Natural killer cell (primary cell): ENCODE results near the gene HELLS. TPM values are rescaled to one million over a fixed set of nuclear protein-coding genes. Genes with fewer than 3 reads are reported as not detected.

Experiments
- ATAC-seq, 3 donors: fragments of 150-1000 bp in 2 of 3; fragments of 200-7000 bp in 1 of 3; cut with Tn5 transposase; 1 replicate in 1 of 3; 2 replicates in 2 of 3; pipeline ENCODE4 v1.10.0; 2021; ENCODE audit warnings: mild to moderate bottlenecking in 2 of 3, moderate library complexity in 2 of 3
- DNase-seq, 2 donors: peaks; one replicate each; pipeline versions ENCODE4 v3.0.0 to v3.0.0-alpha.2; 2013 to 2021; ENCODE audit warnings: mixed read lengths in 1 of 2
- H3K27ac ChIP-seq: one replicate; pipeline ENCODE4 v1.5.1; 2013; ENCODE audit warnings: mild to moderate bottlenecking, low read length
- H3K27me3 ChIP-seq: one replicate; pipeline ENCODE4 v1.6.1; 2013; ENCODE audit warnings: low read length; ENCODE audit not compliant: control insufficient read depth, insufficient read depth
- H3K36me3 ChIP-seq: one replicate; pipeline ENCODE4 v1.6.1; 2013; ENCODE audit warnings: low read length; ENCODE audit not compliant: control insufficient read depth, insufficient read depth
- H3K4me1 ChIP-seq: one replicate; pipeline ENCODE4 v1.6.1; 2013; ENCODE audit warnings: low read length; ENCODE audit not compliant: control insufficient read depth, insufficient read depth
- H3K4me3 ChIP-seq: one replicate; pipeline ENCODE4 v1.5.1; 2013; ENCODE audit warnings: low read length
- H3K9me3 ChIP-seq: one replicate; pipeline ENCODE4 v1.6.1; 2013; ENCODE audit warnings: low read length; ENCODE audit not compliant: control insufficient read depth, insufficient read depth
- H3K27ac Mint-ChIP-seq, 2 donors: one replicate each; pipeline ENCODE4 v1.8.0; 2022; ENCODE audit warnings: mild to moderate bottlenecking in 2 of 2, mixed read lengths in 2 of 2, moderate library complexity in 1 of 2
- H3K27me3 Mint-ChIP-seq, 2 donors: one replicate each; pipeline ENCODE4 v1.8.0; 2022; ENCODE audit warnings: low read depth in 2 of 2, mixed read lengths in 2 of 2
- H3K36me3 Mint-ChIP-seq: one replicate; pipeline ENCODE4 v1.8.0; 2022; ENCODE audit warnings: mixed read lengths
- H3K4me1 Mint-ChIP-seq, 2 donors: one replicate each; pipeline ENCODE4 v1.8.0; 2022; ENCODE audit warnings: mixed read lengths in 2 of 2
- H3K4me3 Mint-ChIP-seq: one replicate; pipeline ENCODE4 v1.8.0; 2022; ENCODE audit warnings: mild to moderate bottlenecking, moderate library complexity, mixed read lengths
- H3K9me3 Mint-ChIP-seq, 2 donors: one replicate each; pipeline ENCODE4 v1.8.0; 2022; ENCODE audit warnings: mixed read lengths in 2 of 2
- WGBS: methylation state at CpG from one replicate; pipeline ENCODE4 v1.1.7; 2013; ENCODE audit warnings: missing lambda C conversion rate; ENCODE audit not compliant: insufficient coverage; 5-methylcytosine and 5-hydroxymethylcytosine counted together
- intact Hi-C: fragments of 100-400 bp; cut with micrococcal nuclease; formaldehyde crosslinking; loops from one replicate; pipeline ENCODE4 v1.14.2; 2022
- total RNA-seq, 4 donors: library from RNA; stranded (reverse); fragments of 120-200 nt in 1 of 4; gene quantifications; one replicate each; pipeline versions ENCODE4 v1.2.3 to v1.2.4, GENCODE V29; 2013 to 2022
- TF ChIP-seq, protein P1 (sequence below): fragments of 200-600 bp; IDR thresholded peaks from one replicate; pipeline ENCODE4 v1.8.0; 2022; ENCODE audit warnings: antibody characterized with exemption

Gene HELLS
- total RNA-seq, 3 donors from 2014 or later (not counting 1 experiment from before 2014, with no cell fraction given) = 9.4 to 10.4 (median 10.2) TPM

DNA sequence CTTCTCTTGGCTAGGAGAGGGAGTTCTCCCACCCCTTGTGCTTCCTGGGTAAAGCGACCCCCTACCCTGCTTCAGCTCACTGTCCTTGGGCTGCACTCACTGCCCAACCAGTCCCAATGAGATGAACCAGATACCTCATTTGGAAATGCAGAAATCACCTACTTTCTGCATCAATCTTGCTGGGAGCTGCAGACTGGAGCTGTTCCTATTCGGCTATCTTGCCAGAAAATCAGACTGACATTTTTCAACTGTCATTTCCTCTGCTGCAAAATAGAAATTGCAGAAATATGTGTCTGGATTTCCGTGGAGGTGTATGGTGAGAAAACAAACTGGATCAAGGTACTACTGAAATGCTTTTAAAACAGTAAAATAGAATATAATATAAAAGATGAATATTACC lies 95.0 kb downstream of the HELLS start:
- intact Hi-C loops = no loop called here
- ATAC-seq (no peak), DNase-seq (no peak)
- H3K9me3 Mint-ChIP-seq = peaks cover 4 to 13% of the 10 kb centered on the region in 2 donors
- WGBS = 29% methylated on average over 2 of the region's 3 CpGs
- Histone ChIP-seq H3K4me3 (no peak overlapping the region), H3K27ac (no peak overlapping the region), H3K4me1 (no peaks in the 10 kb centered on the region), H3K27me3 (no peaks in the 10 kb centered on the region), H3K36me3 (no peaks in the 10 kb centered on the region), H3K9me3 (peaks cover 3% of the 10 kb centered on the region)
- TF ChIP-seq, protein P1, sequence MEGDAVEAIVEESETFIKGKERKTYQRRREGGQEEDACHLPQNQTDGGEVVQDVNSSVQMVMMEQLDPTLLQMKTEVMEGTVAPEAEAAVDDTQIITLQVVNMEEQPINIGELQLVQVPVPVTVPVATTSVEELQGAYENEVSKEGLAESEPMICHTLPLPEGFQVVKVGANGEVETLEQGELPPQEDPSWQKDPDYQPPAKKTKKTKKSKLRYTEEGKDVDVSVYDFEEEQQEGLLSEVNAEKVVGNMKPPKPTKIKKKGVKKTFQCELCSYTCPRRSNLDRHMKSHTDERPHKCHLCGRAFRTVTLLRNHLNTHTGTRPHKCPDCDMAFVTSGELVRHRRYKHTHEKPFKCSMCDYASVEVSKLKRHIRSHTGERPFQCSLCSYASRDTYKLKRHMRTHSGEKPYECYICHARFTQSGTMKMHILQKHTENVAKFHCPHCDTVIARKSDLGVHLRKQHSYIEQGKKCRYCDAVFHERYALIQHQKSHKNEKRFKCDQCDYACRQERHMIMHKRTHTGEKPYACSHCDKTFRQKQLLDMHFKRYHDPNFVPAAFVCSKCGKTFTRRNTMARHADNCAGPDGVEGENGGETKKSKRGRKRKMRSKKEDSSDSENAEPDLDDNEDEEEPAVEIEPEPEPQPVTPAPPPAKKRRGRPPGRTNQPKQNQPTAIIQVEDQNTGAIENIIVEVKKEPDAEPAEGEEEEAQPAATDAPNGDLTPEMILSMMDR = no peak
- no peak overlapping the region for H3K27ac Mint-ChIP-seq
- H3K36me3 Mint-ChIP-seq = no peaks in the 10 kb centered on the region
- H3K27me3 Mint-ChIP-seq = no peaks in the 10 kb centered on the region
- H3K4me1 Mint-ChIP-seq = no peaks in the 10 kb centered on the region
- no peak overlapping the region for H3K4me3 Mint-ChIP-seq

DNA sequence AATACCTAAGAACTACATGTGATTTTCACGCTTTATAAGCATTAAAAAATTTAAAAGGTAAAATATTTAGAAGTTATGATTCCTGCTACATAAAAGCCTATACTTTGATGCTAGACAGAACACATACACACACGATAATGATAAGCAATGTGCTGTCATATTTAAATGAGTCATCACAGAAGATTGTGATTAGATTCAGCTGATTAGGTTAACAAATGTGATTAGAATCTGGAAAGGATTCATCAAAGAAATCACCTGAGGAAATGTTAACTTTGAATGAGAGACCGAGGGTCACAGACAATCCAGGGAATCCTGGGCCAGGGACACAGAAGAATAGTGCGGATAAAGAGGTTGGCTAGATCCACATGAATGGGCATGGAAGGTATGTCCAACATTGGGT lies 95.9 kb downstream of the HELLS start:
- H3K9me3 Mint-ChIP-seq = peaks cover 4 to 13% of the 10 kb centered on the region in 2 donors
- Histone ChIP-seq H3K9me3 (peaks cover 3% of the 10 kb centered on the region), H3K4me3 (no peak overlapping the region), H3K27ac (no peak overlapping the region), H3K27me3 (no peaks in the 10 kb centered on the region), H3K36me3 (no peaks in the 10 kb centered on the region), H3K4me1 (no peaks in the 10 kb centered on the region)
- H3K4me3 Mint-ChIP-seq = no peak overlapping the region
- H3K4me1 Mint-ChIP-seq = no peaks in the 10 kb centered on the region
- ATAC-seq (no peak), DNase-seq (no peak)
- H3K36me3 Mint-ChIP-seq = no peaks in the 10 kb centered on the region
- TF ChIP-seq, protein P1 = no peak
- intact Hi-C loops = no loop called here
- WGBS = 96% methylated on average over 2 of the region's 4 CpGs
- H3K27me3 Mint-ChIP-seq = no peaks in the 10 kb centered on the region
- no peak overlapping the region for H3K27ac Mint-ChIP-seq

DNA sequence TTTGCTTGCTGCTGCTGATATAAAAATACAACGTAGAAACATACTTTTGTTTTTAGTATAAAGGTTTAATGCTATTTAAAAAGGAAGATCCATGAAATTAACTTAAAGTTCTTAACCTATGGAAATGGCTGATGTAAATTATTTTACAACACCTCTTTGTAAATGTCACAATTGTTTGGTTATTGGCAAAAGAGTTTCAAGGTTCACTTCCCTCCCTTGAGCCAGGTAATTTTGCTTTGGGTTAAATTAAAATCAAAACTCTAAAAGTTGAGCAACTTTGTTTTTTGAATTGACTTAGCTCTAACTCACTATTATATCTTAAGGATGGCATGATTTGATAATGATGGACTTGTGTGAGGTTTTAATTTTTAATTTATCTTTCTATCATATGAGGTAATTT lies 98.8 kb downstream of the HELLS start:
- no peak overlapping the region for H3K4me3 ChIP-seq
- no CpG with 5 or more reads among the region's 1 CpG for WGBS
- no peak overlapping the region for H3K27ac Mint-ChIP-seq
- intact Hi-C loops = no loop called here
- H3K9me3 Mint-ChIP-seq = no peaks in the 10 kb centered on the region
- DNase-seq = no peak
- H3K27me3 Mint-ChIP-seq = no peaks in the 10 kb centered on the region
- TF ChIP-seq, protein P1 = no peak
- H3K4me3 Mint-ChIP-seq = no peak overlapping the region
- H3K36me3 ChIP-seq = no peaks in the 10 kb centered on the region
- no peaks in the 10 kb centered on the region for H3K4me1 ChIP-seq
- no peaks in the 10 kb centered on the region for H3K4me1 Mint-ChIP-seq
- ATAC-seq = no peak
- H3K36me3 Mint-ChIP-seq = no peaks in the 10 kb centered on the region
- no peak overlapping the region for H3K27ac ChIP-seq
- no peaks in the 10 kb centered on the region for H3K27me3 ChIP-seq
- H3K9me3 ChIP-seq = peaks cover 3% of the 10 kb centered on the region

DNA sequence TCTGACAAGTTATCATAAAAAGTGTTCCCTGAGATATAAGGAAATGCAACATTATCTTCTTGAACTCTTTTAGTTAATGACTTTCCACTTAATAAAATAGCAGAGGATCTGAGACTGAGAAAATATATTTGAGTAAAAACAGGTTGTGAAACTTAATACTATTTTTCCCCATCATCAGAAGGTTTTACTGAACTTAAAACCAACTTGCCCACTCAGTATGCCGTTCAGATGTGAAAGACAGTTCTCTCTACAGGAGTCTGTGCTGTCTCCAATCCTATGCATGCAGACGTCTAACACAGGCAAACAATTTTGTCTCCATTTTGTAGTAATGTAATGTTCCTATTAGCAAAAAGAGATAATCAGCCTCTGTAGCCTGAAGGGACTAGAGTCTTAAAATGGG lies 99.7 kb downstream of the HELLS start:
- Mint-ChIP-seq H3K9me3 (peaks cover 3 to 4% of the 10 kb centered on the region in 2 donors), H3K27ac (no peak overlapping the region), H3K4me1 (no peaks in the 10 kb centered on the region), H3K27me3 (no peaks in the 10 kb centered on the region), H3K4me3 (no peak overlapping the region), H3K36me3 (no peaks in the 10 kb centered on the region)
- intact Hi-C loops = no loop called here
- 51% methylated on average over 2 of the region's 2 CpGs for WGBS
- Histone ChIP-seq H3K9me3 (no peaks in the 10 kb centered on the region), H3K27ac (no peak overlapping the region), H3K36me3 (no peaks in the 10 kb centered on the region), H3K4me1 (no peaks in the 10 kb centered on the region), H3K4me3 (no peak overlapping the region), H3K27me3 (no peaks in the 10 kb centered on the region)
- no peak for DNase-seq
- ATAC-seq = no peak
- TF ChIP-seq, protein P1 = no peak
